BJ (cell line): ENCODE results near the gene LMO2. TPM values are rescaled to one million over a fixed set of nuclear protein-coding genes. Genes with fewer than 3 reads are reported as not detected.

ENCODE experiments used
- CTCF ChIA-PET: fragments of 350-600 bp; formaldehyde crosslinking; extraction: SDS; loops from one replicate; lab custom pipeline; 2021; ENCODE audit warnings: antibody characterized with exemption, inconsistent platforms; lab: Yijun Ruan, JAX
- POLR2A ChIA-PET: fragments of 300-600 bp; sonication (Branson Sonifier 250); formaldehyde crosslinking; extraction: SDS; loops from one replicate; lab custom pipeline; 2021; ENCODE audit warnings: antibody characterized with exemption; lab: Charles Lee
- DNase-seq: peaks from one replicate; pipeline ENCODE4 v3.0.0-alpha.2; 2011; ENCODE audit warnings: low read depth
- H3K27me3 ChIP-seq: 2 replicates; pipeline ENCODE4 v1.6.0; 2011; ENCODE audit warnings: low read length; ENCODE audit not compliant: control insufficient read depth, insufficient read depth
- H3K36me3 ChIP-seq: 2 replicates; pipeline ENCODE4 v1.5.1; 2011; ENCODE audit warnings: low read length; ENCODE audit not compliant: control insufficient read depth, insufficient read depth
- H3K4me3 ChIP-seq: 2 replicates; pipeline ENCODE4 v1.5.1; 2011; ENCODE audit warnings: low read depth, mild to moderate bottlenecking, control low read depth, low read length
- CTCF ChIP-seq: IDR thresholded peaks from 2 replicates; pipeline ENCODE4 v1.5.1; 2011; ENCODE audit warnings: low read depth, mild to moderate bottlenecking, control low read depth, inconsistent platforms, low read length, moderate library complexity; ENCODE audit not compliant: insufficient read depth
- polyA plus RNA-seq: library from polyadenylated mRNA; depleted of rRNA; stranded (reverse); fragments of >200 nt; gene quantifications from 2 replicates; pipeline ENCODE4 v1.2.3, GENCODE V29; 2011

The LMO2 gene
- polyA plus RNA-seq, 1 experiment, result not detected

GRCh38 chr11:33931067-33931466, 39.2 kb upstream of the LMO2 start:
- POLR2A ChIA-PET, result no interaction called here
- DNase-seq, result no peak
- CTCF ChIA-PET, result interaction anchor here (1.0 kb wide), 1 partner anchor 73 kb away, joined by 4 read pairs; no protein-coding TSS in a partner anchor
- Histone ChIP-seq H3K36me3 (no peaks in the 10 kb centered on the region), H3K27me3 (no peaks in the 10 kb centered on the region; the same call in none of the 2 replicates), H3K4me3 (no peak overlapping the region)
- TF ChIP-seq CTCF, result no peak

DNA sequence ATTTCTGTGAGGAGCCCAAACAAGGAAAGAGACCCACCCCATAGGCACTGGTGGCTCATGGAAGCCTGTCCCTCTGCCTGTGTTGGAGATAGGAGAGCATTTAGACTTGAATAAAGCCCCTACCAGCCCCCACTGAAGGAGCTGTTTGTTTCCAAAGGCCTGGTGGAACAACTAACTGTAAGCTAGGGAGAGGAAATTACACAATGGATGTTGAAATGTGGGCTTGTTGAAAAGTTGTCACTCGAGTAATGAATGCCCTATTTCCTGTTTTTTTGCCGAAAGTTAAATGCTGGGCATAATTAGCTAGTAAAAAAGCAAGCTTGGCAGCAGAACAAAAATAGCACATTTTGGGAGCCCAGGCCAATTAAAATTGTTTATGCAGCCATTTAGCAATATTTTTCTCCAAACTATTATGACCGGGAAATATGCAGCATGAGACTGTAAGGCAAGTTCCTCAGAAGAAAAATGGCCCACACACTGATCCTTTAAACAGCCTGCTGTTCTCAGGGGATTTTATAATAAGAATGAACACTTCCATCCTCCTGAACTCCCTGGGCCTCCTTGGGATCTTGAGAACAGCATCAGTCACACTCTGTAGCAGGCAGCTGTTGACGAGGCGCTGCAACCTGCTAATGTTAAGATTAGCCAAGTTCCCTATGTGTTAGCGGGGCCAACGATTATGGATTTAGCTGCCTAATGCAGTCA, 38.6 kb upstream of the LMO2 start:
- no peak for TF ChIP-seq CTCF
- POLR2A ChIA-PET, result no interaction called here
- Histone ChIP-seq H3K36me3 (no peaks in the 10 kb centered on the region), H3K27me3 (no peaks in the 10 kb centered on the region; the same call in none of the 2 replicates), H3K4me3 (no peak overlapping the region)
- CTCF ChIA-PET, result interaction anchor here (1.0 to 1.2 kb wide), 2 partner anchors 13 to 73 kb away, joined by 4 read pairs; no protein-coding TSS in a partner anchor
- DNase-seq, result no peak

GRCh38 chr11:33928564-33928963, 36.7 kb upstream of the LMO2 start:
- DNase-seq, result no peak
- ChIA-PET CTCF (interaction anchor here (1.3 kb wide), 1 partner anchor 13 kb away, joined by 3 read pairs; no protein-coding TSS in a partner anchor), POLR2A (no interaction called here)
- no peaks in the 10 kb centered on the region for H3K36me3 ChIP-seq
- TF ChIP-seq CTCF, result no peak
- H3K4me3 ChIP-seq, result no peak overlapping the region
- no peaks in the 10 kb centered on the region; the same call in none of the 2 replicates for H3K27me3 ChIP-seq

DNA sequence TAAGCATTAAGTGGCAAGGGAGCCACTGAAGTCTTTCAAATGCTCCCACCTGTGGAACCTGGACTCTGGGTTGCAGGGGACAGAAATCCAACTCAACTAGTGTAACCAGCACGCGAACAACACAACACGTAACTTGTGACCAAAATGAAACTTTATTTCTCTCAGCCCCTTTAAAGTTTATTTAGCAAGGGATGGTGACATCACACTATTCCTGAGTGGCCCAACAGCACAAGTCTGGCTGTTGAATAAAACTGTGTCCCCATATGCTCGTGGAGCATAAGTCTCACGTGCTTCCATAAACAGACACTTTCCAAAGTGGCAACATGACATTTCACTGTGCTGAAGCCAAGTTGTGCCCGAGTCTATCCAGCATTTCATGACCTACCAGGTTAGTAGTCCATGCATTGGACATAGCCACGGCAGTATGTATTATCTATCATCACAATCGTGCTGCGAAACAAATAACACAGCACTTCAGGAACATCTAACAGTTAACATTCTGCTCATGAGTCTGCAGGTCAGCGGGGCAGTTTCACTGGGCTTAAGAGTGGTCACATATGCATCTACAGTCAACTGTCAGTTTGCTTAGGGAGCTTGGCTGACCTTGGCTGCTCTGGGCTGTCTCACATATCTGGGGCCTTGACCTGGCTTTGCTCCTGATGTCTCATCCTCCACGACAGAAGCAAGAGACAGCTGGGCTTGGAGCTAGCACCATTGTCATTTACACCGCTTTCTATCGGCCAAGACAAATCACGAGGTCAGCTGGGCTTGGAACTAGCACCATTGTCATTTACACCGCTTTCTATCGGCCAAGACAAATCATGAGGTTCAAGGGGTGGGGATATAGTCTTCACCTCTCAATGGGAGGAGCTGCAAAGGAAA, 35.0 kb upstream of the LMO2 start:
- no peak for DNase-seq
- H3K27me3 ChIP-seq, result peaks cover 1% of the 10 kb centered on the region
- H3K4me3 ChIP-seq, result no peak overlapping the region
- ChIA-PET CTCF (no interaction called here), POLR2A (no interaction called here)
- no peaks in the 10 kb centered on the region for H3K36me3 ChIP-seq
- TF ChIP-seq CTCF, result no peak

GRCh38 chr11:33924341-33924740, 32.5 kb upstream of the LMO2 start:
- no peak for TF ChIP-seq CTCF
- H3K4me3 ChIP-seq, result no peak overlapping the region
- peaks cover 5% of the 10 kb centered on the region for H3K27me3 ChIP-seq
- CTCF ChIA-PET, result interaction anchor here (0.7 to 1.3 kb wide), 2 partner anchors 9 to 14 kb away, joined by 3 to 7 read pairs; no protein-coding TSS in a partner anchor
- no peaks in the 10 kb centered on the region for H3K36me3 ChIP-seq
- DNase-seq, result no peak
- POLR2A ChIA-PET, result no interaction called here
